ENCODE measurements around the gene JARID2.

DNA sequence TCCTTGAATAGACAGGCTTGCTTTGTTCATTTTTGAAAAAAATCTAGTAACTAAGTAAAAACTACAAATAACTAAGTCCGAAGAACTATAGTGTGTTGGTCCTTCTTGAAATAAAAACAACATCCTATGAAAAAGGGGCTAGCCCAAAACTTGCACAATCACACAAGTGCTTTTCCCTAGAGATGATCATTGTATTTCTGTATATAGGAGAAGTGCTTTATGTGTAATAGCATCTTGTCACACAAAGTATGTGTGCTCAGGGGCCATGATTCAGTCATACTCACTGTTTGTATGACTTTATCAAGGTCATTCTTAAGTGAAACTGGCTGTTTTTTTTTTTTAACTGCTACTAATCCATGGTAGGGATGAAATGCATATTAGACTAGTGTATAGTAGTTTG, 237.2 kb downstream of the JARID2 start:
- TF ChIP-seq YY1 (tag by site-specific recombination; IDR thresholded peaks at IDR 0.05) (no peak), ZNF248 (tag by site-specific recombination; IDR thresholded peaks at IDR 0.05) (no peak), ZEB2 (tag by site-specific recombination; IDR thresholded peaks at IDR 0.05) (no peak), ZNF274 (IDR thresholded peaks at IDR 0.05; ENCODE audit: low read length) (no peak), ZNF274 (tag by site-specific recombination; IDR thresholded peaks at IDR 0.05; ENCODE audit: borderline replicate concordance) (no peak), SP2 (tag by site-specific recombination; IDR thresholded peaks at IDR 0.05) (no peak), OVOL3 (tag by site-specific recombination; IDR thresholded peaks at IDR 0.05) (no peak), TCF7L2 (IDR thresholded peaks at IDR 0.05; ENCODE audit: borderline replicate concordance, low read depth, low read length) (no peak)
- TF ChIP-seq, protein P1, sequence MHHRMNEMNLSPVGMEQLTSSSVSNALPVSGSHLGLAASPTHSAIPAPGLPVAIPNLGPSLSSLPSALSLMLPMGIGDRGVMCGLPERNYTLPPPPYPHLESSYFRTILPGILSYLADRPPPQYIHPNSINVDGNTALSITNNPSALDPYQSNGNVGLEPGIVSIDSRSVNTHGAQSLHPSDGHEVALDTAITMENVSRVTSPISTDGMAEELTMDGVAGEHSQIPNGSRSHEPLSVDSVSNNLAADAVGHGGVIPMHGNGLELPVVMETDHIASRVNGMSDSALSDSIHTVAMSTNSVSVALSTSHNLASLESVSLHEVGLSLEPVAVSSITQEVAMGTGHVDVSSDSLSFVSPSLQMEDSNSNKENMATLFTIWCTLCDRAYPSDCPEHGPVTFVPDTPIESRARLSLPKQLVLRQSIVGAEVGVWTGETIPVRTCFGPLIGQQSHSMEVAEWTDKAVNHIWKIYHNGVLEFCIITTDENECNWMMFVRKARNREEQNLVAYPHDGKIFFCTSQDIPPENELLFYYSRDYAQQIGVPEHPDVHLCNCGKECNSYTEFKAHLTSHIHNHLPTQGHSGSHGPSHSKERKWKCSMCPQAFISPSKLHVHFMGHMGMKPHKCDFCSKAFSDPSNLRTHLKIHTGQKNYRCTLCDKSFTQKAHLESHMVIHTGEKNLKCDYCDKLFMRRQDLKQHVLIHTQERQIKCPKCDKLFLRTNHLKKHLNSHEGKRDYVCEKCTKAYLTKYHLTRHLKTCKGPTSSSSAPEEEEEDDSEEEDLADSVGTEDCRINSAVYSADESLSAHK (tag by site-specific recombination; IDR thresholded peaks at IDR 0.05): no peak
- TF ChIP-seq, protein P2, sequence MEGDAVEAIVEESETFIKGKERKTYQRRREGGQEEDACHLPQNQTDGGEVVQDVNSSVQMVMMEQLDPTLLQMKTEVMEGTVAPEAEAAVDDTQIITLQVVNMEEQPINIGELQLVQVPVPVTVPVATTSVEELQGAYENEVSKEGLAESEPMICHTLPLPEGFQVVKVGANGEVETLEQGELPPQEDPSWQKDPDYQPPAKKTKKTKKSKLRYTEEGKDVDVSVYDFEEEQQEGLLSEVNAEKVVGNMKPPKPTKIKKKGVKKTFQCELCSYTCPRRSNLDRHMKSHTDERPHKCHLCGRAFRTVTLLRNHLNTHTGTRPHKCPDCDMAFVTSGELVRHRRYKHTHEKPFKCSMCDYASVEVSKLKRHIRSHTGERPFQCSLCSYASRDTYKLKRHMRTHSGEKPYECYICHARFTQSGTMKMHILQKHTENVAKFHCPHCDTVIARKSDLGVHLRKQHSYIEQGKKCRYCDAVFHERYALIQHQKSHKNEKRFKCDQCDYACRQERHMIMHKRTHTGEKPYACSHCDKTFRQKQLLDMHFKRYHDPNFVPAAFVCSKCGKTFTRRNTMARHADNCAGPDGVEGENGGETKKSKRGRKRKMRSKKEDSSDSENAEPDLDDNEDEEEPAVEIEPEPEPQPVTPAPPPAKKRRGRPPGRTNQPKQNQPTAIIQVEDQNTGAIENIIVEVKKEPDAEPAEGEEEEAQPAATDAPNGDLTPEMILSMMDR (tag by site-specific recombination; IDR thresholded peaks at IDR 0.05): no peak
